ENCODE results near the gene NUDT3.

GRCh38 chr6:34281702-34282334 lies 110.7 kb downstream of the NUDT3 start:
- TF ChIP-seq EZH2 (IDR thresholded peaks at IDR 0.05; ENCODE audit: insufficient read depth, poor library complexity, severe bottlenecking) (no peak), EZH2phosphoT487 (IDR thresholded peaks at IDR 0.05; ENCODE audit: insufficient read depth, low read depth) (no peak)
